Tibial nerve (tissue), 4 donors: ENCODE measurements around the gene CIITA. TPM values are rescaled to one million over a fixed set of nuclear protein-coding genes. Genes with fewer than 3 reads are reported as not detected.

Experiments used
- DNase-seq, 2 donors: peaks; one replicate each; pipeline ENCODE4 v3.0.0-alpha.2; 2019; ENCODE audit warnings: low spot score in 2 of 2
- H3K27ac ChIP-seq, 4 donors: fragments of 200-600 bp; sonication (generic) in 3 of 4; one replicate each; pipeline ENCODE4 v1.5.1; 2017 to 2019; ENCODE audit warnings: mild to moderate bottlenecking in 1 of 4
- H3K27me3 ChIP-seq, 2 donors: fragments of 200-600 bp; sonication (generic) in 1 of 2; one replicate each; pipeline versions ENCODE4 v1.5.1 to v1.6.0; 2017 to 2019
- H3K36me3 ChIP-seq, 3 donors: fragments of 200-600 bp; sonication (generic); one replicate each; pipeline ENCODE4 v1.5.1; 2018 to 2019
- H3K4me1 ChIP-seq, 4 donors: fragments of 200-600 bp; sonication (generic) in 3 of 4; one replicate each; pipeline ENCODE4 v1.5.1; 2017 to 2019
- H3K4me3 ChIP-seq, 4 donors: fragments of 200-600 bp; sonication (generic) in 3 of 4; one replicate each; pipeline ENCODE4 v1.5.1; 2017 to 2019; ENCODE audit warnings: mild to moderate bottlenecking in 1 of 4, moderate library complexity in 1 of 4
- H3K9me3 ChIP-seq, 4 donors: fragments of 200-600 bp; sonication (generic) in 3 of 4; one replicate each; pipeline ENCODE4 v1.5.1; 2017 to 2019
- EP300 ChIP-seq, 2 donors: sonication (generic); formaldehyde crosslinking; IDR thresholded peaks; one replicate each; pipeline ENCODE4 v1.6.1; 2017; ENCODE audit warnings: antibody characterized with exemption in 2 of 2, mild to moderate bottlenecking in 1 of 2
- POLR2A ChIP-seq, 2 donors: fragments of 450-650 bp; IDR thresholded peaks; one replicate each; pipeline ENCODE4 v1.6.1; 2017; ENCODE audit warnings: antibody characterized with exemption in 2 of 2, mild to moderate bottlenecking in 2 of 2, moderate library complexity in 2 of 2
- WGBS, 2 donors: methylation state at CpG; one replicate each; pipeline ENCODE4 v1.1.5; 2018; 5-methylcytosine and 5-hydroxymethylcytosine counted together
- total RNA-seq, 4 donors: library from RNA; depleted of rRNA; stranded (reverse); fragments of >200 nt; gene quantifications; one replicate each; pipeline ENCODE4 v1.1.0, GENCODE V29; 2016
- TF ChIP-seq, protein P1 (sequence below), 5 experiments: fragments of 200-600 bp in 3 of 5; fragments of 450-650 bp in 2 of 5; sonication (generic) in 3 of 5; IDR thresholded peaks; one replicate each; pipeline ENCODE4 v1.5.1; 2016 to 2019; ENCODE audit warnings: antibody characterized with exemption in 5 of 5, mild to moderate bottlenecking in 3 of 5, moderate library complexity in 2 of 5

CIITA gene
- total RNA-seq, 4 donors from 2014 or later, result 7.5 to 38.7 (median 17.8) TPM

- H3K27me3 ChIP-seq, result peaks cover 0 to 8% of the 10 kb centered on the region in 2 donors
- H3K4me3 ChIP-seq, result peak overlapping the region in 2 of 4 donors; percentile 62 to 73
- 83 to 85% methylated on average over 10 of the region's 10 CpGs for WGBS, 2 donors
- H3K27ac ChIP-seq, result peak overlapping the region in 3 of 4 donors; percentile 72 to 82 (median 73)
- peaks cover 0 to 34% (median 17%) of the 10 kb centered on the region in 4 donors for H3K4me1 ChIP-seq
- H3K9me3 ChIP-seq, result no peaks in the 10 kb centered on the region
- no peak for DNase-seq
- no peak for TF ChIP-seq POLR2A (IDR thresholded peaks at IDR 0.05)
- TF ChIP-seq EP300 (IDR thresholded peaks at IDR 0.05), result no peak
- no peaks in the 10 kb centered on the region for H3K36me3 ChIP-seq
These were observed 3.8 kb downstream of the CIITA start for GRCh38 chr16:10880594-10881452.

DNA sequence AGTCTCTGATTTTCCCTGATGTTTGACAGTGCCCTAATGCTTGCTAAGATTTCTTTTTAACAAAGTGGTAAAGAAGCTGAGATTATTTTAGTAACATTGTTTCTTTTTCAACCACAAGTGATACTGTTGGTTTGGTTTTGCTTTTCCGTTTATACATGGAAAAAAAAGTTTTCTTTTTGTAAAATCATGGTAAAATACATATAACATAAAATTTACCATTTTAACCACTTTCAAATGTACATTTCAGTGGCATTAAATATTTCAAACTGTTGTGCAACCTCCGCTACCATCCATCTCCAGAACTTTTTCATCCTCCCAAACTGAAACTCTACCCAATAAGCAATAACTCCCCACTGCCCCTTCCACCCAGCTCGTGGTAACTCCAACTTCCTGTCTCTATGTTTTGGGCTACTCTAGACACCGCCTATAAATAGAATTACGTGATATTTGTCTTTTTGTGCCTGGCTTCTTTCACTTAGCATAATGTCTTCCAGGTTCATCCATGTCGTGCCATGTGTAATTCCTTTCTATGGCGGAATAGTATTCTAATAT, 4.6 kb downstream of the CIITA start:
- H3K4me1 ChIP-seq, result peaks cover 0 to 34% (median 17%) of the 10 kb centered on the region in 4 donors
- 67 to 71% methylated on average over 7 of the region's 7 CpGs for WGBS, 2 donors
- H3K27me3 ChIP-seq, result peaks cover 0 to 8% of the 10 kb centered on the region in 2 donors
- H3K9me3 ChIP-seq, result no peaks in the 10 kb centered on the region
- H3K36me3 ChIP-seq, result no peaks in the 10 kb centered on the region
- TF ChIP-seq, protein P1, sequence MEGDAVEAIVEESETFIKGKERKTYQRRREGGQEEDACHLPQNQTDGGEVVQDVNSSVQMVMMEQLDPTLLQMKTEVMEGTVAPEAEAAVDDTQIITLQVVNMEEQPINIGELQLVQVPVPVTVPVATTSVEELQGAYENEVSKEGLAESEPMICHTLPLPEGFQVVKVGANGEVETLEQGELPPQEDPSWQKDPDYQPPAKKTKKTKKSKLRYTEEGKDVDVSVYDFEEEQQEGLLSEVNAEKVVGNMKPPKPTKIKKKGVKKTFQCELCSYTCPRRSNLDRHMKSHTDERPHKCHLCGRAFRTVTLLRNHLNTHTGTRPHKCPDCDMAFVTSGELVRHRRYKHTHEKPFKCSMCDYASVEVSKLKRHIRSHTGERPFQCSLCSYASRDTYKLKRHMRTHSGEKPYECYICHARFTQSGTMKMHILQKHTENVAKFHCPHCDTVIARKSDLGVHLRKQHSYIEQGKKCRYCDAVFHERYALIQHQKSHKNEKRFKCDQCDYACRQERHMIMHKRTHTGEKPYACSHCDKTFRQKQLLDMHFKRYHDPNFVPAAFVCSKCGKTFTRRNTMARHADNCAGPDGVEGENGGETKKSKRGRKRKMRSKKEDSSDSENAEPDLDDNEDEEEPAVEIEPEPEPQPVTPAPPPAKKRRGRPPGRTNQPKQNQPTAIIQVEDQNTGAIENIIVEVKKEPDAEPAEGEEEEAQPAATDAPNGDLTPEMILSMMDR (IDR thresholded peaks at IDR 0.05), result no peak
- TF ChIP-seq POLR2A (IDR thresholded peaks at IDR 0.05), result no peak
- TF ChIP-seq EP300 (IDR thresholded peaks at IDR 0.05), result no peak
- H3K27ac ChIP-seq, result no peak overlapping the region
- no peak for DNase-seq
- no peak overlapping the region for H3K4me3 ChIP-seq

- Histone ChIP-seq H3K4me3 (no peak overlapping the region), H3K27ac (no peak overlapping the region), H3K4me1 (peaks cover 0 to 34% (median 15%) of the 10 kb centered on the region in 4 donors), H3K9me3 (no peaks in the 10 kb centered on the region), H3K36me3 (no peaks in the 10 kb centered on the region), H3K27me3 (peaks cover 0 to 8% of the 10 kb centered on the region in 2 donors)
- TF ChIP-seq EP300 (IDR thresholded peaks at IDR 0.05) (no peak), POLR2A (IDR thresholded peaks at IDR 0.05) (no peak)
- TF ChIP-seq, protein P1 (IDR thresholded peaks at IDR 0.05), result no peak
- no peak for DNase-seq
- WGBS, 2 donors, result 74 to 97% methylated on average over 6 to 7 of the region's 7 CpGs
These were observed 6.0 kb downstream of the CIITA start for GRCh38 chr16:10883004-10883403.

GRCh38 chr16:10885246-10885645, 8.2 kb downstream of the CIITA start:
- TF ChIP-seq EP300 (IDR thresholded peaks at IDR 0.05) (peak in 1 of 2 donors; percentile 70), POLR2A (IDR thresholded peaks at IDR 0.05) (no peak)
- TF ChIP-seq, protein P1 (IDR thresholded peaks at IDR 0.05), result no peak
- peaks cover 0 to 33% (median 15%) of the 10 kb centered on the region in 4 donors for H3K4me1 ChIP-seq
- H3K27ac ChIP-seq, result peak overlapping the region in 1 of 4 donors; percentile 54
- no peaks in the 10 kb centered on the region for H3K9me3 ChIP-seq
- no peaks in the 10 kb centered on the region for H3K36me3 ChIP-seq
- H3K4me3 ChIP-seq, result no peak overlapping the region
- 43 to 44% methylated on average over 6 of the region's 6 CpGs for WGBS, 2 donors
- no peaks in the 10 kb centered on the region for H3K27me3 ChIP-seq
- DNase-seq, result peak in 1 of 2 donors; percentile 36

GRCh38 chr16:10888320-10888937, 11.4 kb downstream of the CIITA start:
- 43 to 53% methylated on average over 10 of the region's 10 CpGs for WGBS, 2 donors
- Histone ChIP-seq H3K36me3 (no peaks in the 10 kb centered on the region), H3K4me3 (no peak overlapping the region), H3K27ac (peak overlapping the region in 2 of 4 donors; percentile 0 to 16), H3K27me3 (no peaks in the 10 kb centered on the region), H3K9me3 (no peaks in the 10 kb centered on the region), H3K4me1 (peaks cover 0 to 27% (median 9%) of the 10 kb centered on the region in 4 donors)
- no peak for TF ChIP-seq POLR2A (IDR thresholded peaks at IDR 0.05)
- peak in 1 of 2 donors; percentile 19 for TF ChIP-seq EP300 (IDR thresholded peaks at IDR 0.05)
- DNase-seq, result no peak
